H1 (cell line): Measurements from ENCODE around the gene LHX2. TPM values are rescaled to one million over a fixed set of nuclear protein-coding genes. Genes with fewer than 3 reads are reported as not detected.

Source experiments
- BRCA1 ChIP-seq: IDR thresholded peaks from 2 replicates; pipeline ENCODE4 v1.6.1; 2012; ENCODE audit warnings: low read depth, low read length, improper control_type of control experiment
- CBX8 ChIP-seq: fragments of 300-800, 300-1000 bp; sonication (generic); IDR thresholded peaks from 2 replicates; pipeline ENCODE4 v1.7.1; 2016; ENCODE audit warnings: low read depth, low read length, borderline replicate concordance
- CHD1 ChIP-seq: IDR thresholded peaks from 2 replicates; pipeline ENCODE4 v1.6.1; 2012; ENCODE audit warnings: low read depth, low read length, improper control_type of control experiment
- CHD2 ChIP-seq: IDR thresholded peaks from 2 replicates; pipeline ENCODE4 v1.6.1; 2012; ENCODE audit warnings: low read length, improper control_type of control experiment
- EGR1 ChIP-seq: IDR thresholded peaks from 2 replicates; pipeline ENCODE4 v1.6.1; 2011; ENCODE audit warnings: low read depth, low read length, borderline replicate concordance
- EP300 ChIP-seq, 2 experiments: IDR thresholded peaks; 1 replicate in 1 of 2; 2 replicates in 1 of 2; pipeline ENCODE4 v1.6.1; 2011 to 2012; ENCODE audit warnings: low read depth in 2 of 2, low read length in 2 of 2, mild to moderate bottlenecking in 2 of 2, borderline replicate concordance in 1 of 2, inconsistent platforms in 1 of 2, moderate library complexity in 1 of 2
- EZH2 ChIP-seq: fragments of 200-600 bp; sonication (generic); IDR thresholded peaks from 2 replicates; pipeline ENCODE4 v1.7.1; 2012; ENCODE audit warnings: low read depth, mild to moderate bottlenecking, moderate library complexity, low read length, inconsistent platforms; ENCODE audit not compliant: severe bottlenecking
- FOSL1 ChIP-seq: IDR thresholded peaks from 2 replicates; pipeline ENCODE4 v1.6.1; 2011; ENCODE audit warnings: mild to moderate bottlenecking, low read depth, low read length, moderate library complexity; ENCODE audit not compliant: insufficient read depth
- GABPA ChIP-seq: IDR thresholded peaks from 2 replicates; pipeline ENCODE4 v1.6.1; 2011; ENCODE audit warnings: mild to moderate bottlenecking, low read length, moderate library complexity, borderline replicate concordance; ENCODE audit not compliant: insufficient read depth
- GTF2F1 ChIP-seq: IDR thresholded peaks from 2 replicates; pipeline ENCODE4 v1.6.1; 2012; ENCODE audit warnings: low read depth, low read length, improper control_type of control experiment, borderline replicate concordance
- JUND ChIP-seq: IDR thresholded peaks from 2 replicates; pipeline ENCODE4 v1.6.1; 2011; ENCODE audit warnings: mild to moderate bottlenecking, improper control_type of control experiment, low read length
- KDM5A ChIP-seq: fragments of 200-600 bp; IDR thresholded peaks from 2 replicates; pipeline ENCODE4 v1.7.1; 2012; ENCODE audit warnings: mild to moderate bottlenecking, low read length, inconsistent platforms, mixed read lengths
- MAFK ChIP-seq: IDR thresholded peaks from 2 replicates; pipeline ENCODE4 v1.6.1; 2012; ENCODE audit warnings: low read depth, mild to moderate bottlenecking, improper control_type of control experiment, low read length
- RAD21 ChIP-seq, 2 experiments: IDR thresholded peaks in 1 of 2; conservative IDR thresholded peaks in 1 of 2; 2 replicates each; pipeline ENCODE4 v1.6.1; 2011; ENCODE audit warnings: low read depth in 2 of 2, low read length in 2 of 2, improper control_type of control experiment in 1 of 2, inconsistent platforms in 1 of 2, mild to moderate bottlenecking in 1 of 2, moderate library complexity in 1 of 2
- RXRA ChIP-seq: IDR thresholded peaks from 2 replicates; pipeline ENCODE4 v1.6.1; 2011; ENCODE audit warnings: low read depth, mild to moderate bottlenecking, low read length, moderate library complexity; ENCODE audit not compliant: insufficient read depth
- SIRT6 ChIP-seq: IDR thresholded peaks from one replicate; pipeline ENCODE4 v1.7.1; 2012; ENCODE audit warnings: low read length, inconsistent platforms
- TAF7 ChIP-seq: optimal IDR thresholded peaks from 2 replicates; pipeline ENCODE3; 2011; ENCODE audit warnings: low read depth, mild to moderate bottlenecking, inconsistent platforms, low read length, moderate library complexity, borderline replicate concordance
- TEAD4 ChIP-seq: IDR thresholded peaks from 2 replicates; pipeline ENCODE4 v1.6.1; 2012; ENCODE audit warnings: low read depth, low read length, inconsistent platforms, mixed read lengths
- polyA plus RNA-seq, 7 experiments: library from polyadenylated mRNA; depleted of rRNA in 3 of 7; stranded (reverse) in 5 of 7; unstranded in 2 of 7; fragments of >200 nt in 5 of 7; fragments of 200-250 nt in 2 of 7; gene quantifications; 1 replicate in 5 of 7; 2 replicates in 1 of 7; 4 replicates in 1 of 7; pipeline versions ENCODE4 v1.2.1 to v1.2.3, GENCODE V29; 2011 to 2013; ENCODE audit warnings: missing spikeins in 2 of 7, mixed read lengths in 2 of 7
- total RNA-seq: library from RNA; stranded (reverse); fragmentation: NEBNext Ultra II Directional; extraction: Animal tissue kit (Norgen Biotek cat#: 25700); gene quantifications from 2 replicates; pipeline ENCODE4 v1.2.1, GENCODE V29; 2021
- TF ChIP-seq, protein P1 (sequence below): IDR thresholded peaks from 2 replicates; pipeline ENCODE4 v1.6.1; 2011; ENCODE audit warnings: low read length, improper control_type of control experiment
- TF ChIP-seq, protein P2 (sequence below): IDR thresholded peaks from 2 replicates; pipeline ENCODE4 v1.6.1; 2011; ENCODE audit warnings: low read depth, mild to moderate bottlenecking, low read length; ENCODE audit not compliant: insufficient read depth
- TF ChIP-seq, protein P3 (sequence below): IDR thresholded peaks from 2 replicates; pipeline ENCODE4 v1.6.1; 2012; ENCODE audit warnings: inconsistent platforms

Gene LHX2
- total and polyA plus RNA-seq, 2 of the 8 experiments (the other 6 are each of a cell fraction or from before 2014, with no cell fraction given), result 0.11 to 0.86 TPM

DNA sequence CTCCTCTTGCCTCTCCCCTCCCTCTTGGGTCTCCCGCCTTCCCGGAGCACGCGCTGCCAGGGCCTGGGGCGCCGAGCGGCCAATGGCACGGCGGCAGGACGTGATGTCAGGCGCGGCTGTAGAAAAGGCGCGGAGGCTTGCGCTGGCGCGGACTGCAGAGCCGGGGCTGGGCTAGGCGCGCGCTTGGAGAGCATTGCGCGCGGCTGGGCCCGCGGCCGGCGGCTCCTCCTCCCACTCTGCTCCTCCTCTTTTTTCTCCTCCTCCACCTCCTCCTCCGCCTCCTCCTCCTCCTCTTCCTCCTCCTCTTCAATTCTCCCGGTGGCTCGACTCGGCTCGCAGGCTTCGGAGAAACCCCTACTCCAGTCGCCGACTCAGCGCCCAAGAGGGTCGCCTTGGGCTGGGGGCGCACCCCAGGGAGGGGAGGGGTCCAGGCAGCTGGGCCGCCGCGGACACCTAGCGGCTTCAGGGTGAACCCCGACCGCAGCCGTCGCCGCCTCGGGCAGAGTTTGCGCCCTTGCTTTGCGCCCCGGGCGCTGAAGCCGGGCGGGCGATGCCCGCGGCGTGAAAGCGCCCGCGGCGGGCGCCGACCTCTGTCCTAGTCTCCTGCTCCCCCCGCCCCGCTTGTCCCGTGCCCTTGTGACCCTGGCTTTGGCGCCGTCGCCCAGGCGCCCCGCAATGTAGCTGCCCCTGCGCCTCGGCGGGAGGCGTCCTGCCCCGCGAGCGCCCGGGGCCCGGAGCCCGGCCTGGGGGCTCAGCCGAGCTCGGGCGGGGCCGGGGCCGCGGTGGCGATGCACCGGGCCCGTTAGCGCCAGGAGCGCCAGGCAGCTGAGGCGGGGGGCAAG lies at the start of gene LHX2 (continued):
- TF ChIP-seq GTF2F1 (no peak), CBX8 (no peak), GABPA (no peak; the same call in 1 of the 2 replicates), TEAD4 (peak; percentile 88), EZH2 (no peak), CHD1 (no peak), EP300 (IDR thresholded peaks at IDR 0.05; ENCODE audit: borderline replicate concordance in 1 of 2, low read depth in 2 of 2, low read length in 2 of 2) (peak in 1 of 2 experiments; percentile 30; a peak in 1 of 3 replicates), SIRT6 (no peak), BRCA1 (no peak), FOSL1 (no peak), MAFK (no peak), JUND (no peak), CHD2 (no peak), RAD21 (IDR thresholded peaks at IDR 0.05 in 1 of 2, conservative IDR thresholded peaks at IDR 0.05 in 1 of 2; ENCODE audit: low read depth in 2 of 2, low read length in 2 of 2) (0 out of 4 replicates have a peak, but pooled peaks of 1 of the 2 experiments have one; percentile 10), TAF7 (no peak), KDM5A (no peak), EGR1 (peak; percentile 49; the same call in 1 of the 2 replicates), RXRA (no peak)
- TF ChIP-seq, protein P1, sequence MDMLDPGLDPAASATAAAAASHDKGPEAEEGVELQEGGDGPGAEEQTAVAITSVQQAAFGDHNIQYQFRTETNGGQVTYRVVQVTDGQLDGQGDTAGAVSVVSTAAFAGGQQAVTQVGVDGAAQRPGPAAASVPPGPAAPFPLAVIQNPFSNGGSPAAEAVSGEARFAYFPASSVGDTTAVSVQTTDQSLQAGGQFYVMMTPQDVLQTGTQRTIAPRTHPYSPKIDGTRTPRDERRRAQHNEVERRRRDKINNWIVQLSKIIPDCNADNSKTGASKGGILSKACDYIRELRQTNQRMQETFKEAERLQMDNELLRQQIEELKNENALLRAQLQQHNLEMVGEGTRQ, result no peak
- TF ChIP-seq, protein P2, sequence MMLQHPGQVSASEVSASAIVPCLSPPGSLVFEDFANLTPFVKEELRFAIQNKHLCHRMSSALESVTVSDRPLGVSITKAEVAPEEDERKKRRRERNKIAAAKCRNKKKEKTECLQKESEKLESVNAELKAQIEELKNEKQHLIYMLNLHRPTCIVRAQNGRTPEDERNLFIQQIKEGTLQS, result no peak
- TF ChIP-seq, protein P3, sequence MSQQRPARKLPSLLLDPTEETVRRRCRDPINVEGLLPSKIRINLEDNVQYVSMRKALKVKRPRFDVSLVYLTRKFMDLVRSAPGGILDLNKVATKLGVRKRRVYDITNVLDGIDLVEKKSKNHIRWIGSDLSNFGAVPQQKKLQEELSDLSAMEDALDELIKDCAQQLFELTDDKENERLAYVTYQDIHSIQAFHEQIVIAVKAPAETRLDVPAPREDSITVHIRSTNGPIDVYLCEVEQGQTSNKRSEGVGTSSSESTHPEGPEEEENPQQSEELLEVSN, result peak; percentile 98
